Measurements from ENCODE around the gene THOC7. TPM values are rescaled to one million over a fixed set of nuclear protein-coding genes. Genes with fewer than 3 reads are reported as not detected.

THOC7 gene
- total and polyA plus RNA-seq, 2 of the 4 experiments (the other 2 are of a cell fraction), result 25.8 to 55.9 TPM

DNA sequence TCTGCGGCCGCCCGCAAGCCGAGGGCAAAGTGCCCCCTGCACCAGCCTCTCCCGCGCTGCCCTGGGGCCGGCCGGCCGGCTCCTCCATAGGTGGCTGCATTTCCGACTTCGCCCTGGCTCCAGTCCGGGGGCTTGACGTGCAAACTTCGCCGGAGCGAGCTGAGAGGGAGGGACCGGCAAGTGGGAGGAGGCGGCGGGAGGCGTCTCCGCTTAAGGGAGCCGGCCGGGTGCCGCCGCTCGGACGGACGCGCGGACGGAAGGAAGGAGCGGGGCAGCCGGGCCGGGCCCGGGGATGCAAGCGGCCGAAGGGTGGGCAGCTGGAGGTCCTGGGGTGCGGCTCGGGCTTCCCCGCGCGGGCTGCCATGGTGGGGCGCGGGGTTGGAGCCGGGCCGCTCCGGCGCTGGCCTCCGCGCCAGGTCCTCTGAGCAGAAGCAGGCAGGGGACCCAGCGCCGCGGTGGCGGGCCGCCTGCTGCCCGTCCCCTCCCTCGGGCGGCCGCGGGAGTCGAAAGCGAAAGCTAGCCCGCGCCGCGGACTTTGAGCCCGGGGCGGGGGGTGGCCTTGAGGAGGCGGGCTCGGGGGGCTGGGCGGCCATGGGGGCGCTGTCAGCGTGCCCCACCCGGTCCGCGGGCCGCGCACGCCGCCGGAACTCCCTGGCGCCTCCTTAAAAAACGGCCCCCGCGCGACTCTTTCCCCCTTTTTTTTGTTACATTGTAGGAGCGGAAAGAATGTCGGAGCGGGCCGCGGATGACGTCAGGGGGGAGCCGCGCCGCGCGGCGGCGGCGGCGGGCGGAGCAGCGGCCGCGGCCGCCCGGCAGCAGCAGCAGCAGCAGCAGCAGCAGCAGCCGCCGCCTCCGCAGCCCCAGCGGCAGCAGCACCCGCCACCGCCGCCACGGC lies 48.5 kb upstream of the THOC7 start, which contains the start of gene SCAANT1 (continued):
- no peak for TF ChIP-seq RFX5 (IDR thresholded peaks at IDR 0.05; ENCODE audit: low read depth, low read length)
- TF ChIP-seq NFE2L2 (IDR thresholded peaks at IDR 0.05; ENCODE audit: low read depth, low read length), result no peak
- TF ChIP-seq MXI1 (IDR thresholded peaks at IDR 0.05; ENCODE audit: borderline replicate concordance, low read depth, low read length), result no peak

DNA sequence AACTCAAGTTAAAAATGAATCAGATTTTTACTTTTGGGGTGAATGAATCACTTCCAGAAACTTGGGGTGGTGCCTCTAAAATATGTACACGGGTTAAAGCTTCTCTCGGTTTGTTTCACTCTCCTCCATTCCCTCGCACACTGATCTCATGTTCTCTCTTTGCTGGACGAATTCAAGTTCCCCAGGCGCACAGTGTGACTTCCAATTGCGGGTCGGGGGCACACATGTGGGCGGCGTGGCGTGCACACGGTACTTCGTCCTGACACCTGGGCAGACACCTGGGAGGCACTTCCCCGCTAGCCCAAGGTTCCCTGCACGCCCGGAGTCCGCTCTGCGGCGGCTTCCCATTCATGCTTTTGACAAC lies 47.9 kb upstream of the THOC7 start:
- in situ Hi-C loops (cut with MboI; ENCODE audit: low sequenced_read_pairs), result no loop called here
- BruUV-seq (replicated peaks), result no TSS peak
- WGBS, 2 experiments (ENCODE audit: extremely low coverage in 2 of 2, insufficient read length in 1 of 2), result 1% methylated on average over 14 of the region's 18 CpGs; no CpG with 5 or more reads in 1 of the 2 experiments
- TF ChIP-seq CHD1 (IDR thresholded peaks at IDR 0.05; ENCODE audit: low read depth, low read length) (no peak), MXI1 (IDR thresholded peaks at IDR 0.05; ENCODE audit: borderline replicate concordance, low read depth, low read length) (peak; percentile 17; the same call in 1 of the 2 replicates), POLR2A (IDR thresholded peaks at IDR 0.05; ENCODE audit: low read depth, low read length) (no peak), SMC3 (IDR thresholded peaks at IDR 0.05; ENCODE audit: low read depth, low read length) (no peak), RAD21 (IDR thresholded peaks at IDR 0.05; ENCODE audit: low read length) (no peak), FOS (IDR thresholded peaks at IDR 0.05; ENCODE audit: low read depth, low read length) (no peak)
- Histone ChIP-seq H2BK15ac (ENCODE audit: low read depth, low read length) (0 out of 3 replicates have a peak overlapping the region, but pooled peaks have one; percentile 15), H4K91ac (ENCODE audit: insufficient read depth, low read depth, low read length) (peak overlapping the region; percentile 50), H3K23ac (ENCODE audit: low read depth, low read length) (peak overlapping the region; percentile 95), H3K9me1 (ENCODE audit: insufficient read depth, low read length) (no peaks in the 10 kb centered on the region), H2BK120ac (ENCODE audit: low read depth, low read length) (0 out of 2 replicates have a peak overlapping the region, but pooled peaks have one; percentile 68), H2BK5ac (ENCODE audit: low read depth, low read length, poor library complexity, severe bottlenecking) (peak overlapping the region; percentile 84), H2BK20ac (ENCODE audit: low read depth, low read length) (no peak overlapping the region), H4K5ac (ENCODE audit: low read depth, low read length) (peak overlapping the region; percentile 37; the same call in 1 of the 2 replicates), H3K18ac (ENCODE audit: low read depth, low read length) (peak overlapping the region; percentile 88), H4K8ac (ENCODE audit: low read depth in 2 of 2, low read length in 2 of 2) (peak overlapping the region; percentile 55 to 58; a peak in 1 of 4 replicates), H3K27ac (ENCODE audit: insufficient read depth, low read length) (peak overlapping the region; percentile 97), H3K4ac (ENCODE audit: low read depth, low read length) (peak overlapping the region; percentile 90), H3K36me3 (ENCODE audit: control insufficient read depth, insufficient read depth, low read length) (peaks cover 4% of the 10 kb centered on the region), H3K27me3 (ENCODE audit: control insufficient read depth, insufficient read depth, low read length) (no peaks in the 10 kb centered on the region), H3K4me2 (ENCODE audit: low read depth, low read length) (peak overlapping the region; percentile 100), H2AK5ac (ENCODE audit: low read depth, low read length) (peak overlapping the region; percentile 63; the same call in 1 of the 2 replicates), H3K9me3 (ENCODE audit: control insufficient read depth, insufficient read depth, low read length) (no peaks in the 10 kb centered on the region), H3K9ac (ENCODE audit: low read depth, low read length) (peak overlapping the region; percentile 98), H3K56ac (ENCODE audit: extremely low read depth, insufficient read depth, low read length) (peak overlapping the region; percentile 35; the same call in 1 of the 2 replicates), H4K20me1 (ENCODE audit: insufficient read depth, low read length) (peaks cover 18% of the 10 kb centered on the region; the same call in 1 of the 2 replicates), H3K4me3 (ENCODE audit: insufficient read depth, low read depth, low read length) (peak overlapping the region; percentile 98), H3K14ac (replicated peaks; ENCODE audit: low read depth, low read length) (peak overlapping the region; percentile 91), H2AFZ (replicated peaks; ENCODE audit: low read length, poor library complexity) (peak overlapping the region; percentile 95), H3K4me1 (ENCODE audit: control insufficient read depth, insufficient read depth, low read length) (peaks cover 7% of the 10 kb centered on the region), H3K79me1 (ENCODE audit: low read depth in 1 of 2, low read length in 2 of 2) (peaks cover 17 to 74% of the 10 kb centered on the region in 2 experiments), H2AK9ac (replicated peaks; ENCODE audit: low read depth, low read length, poor library complexity) (peak overlapping the region; percentile 83)
- POLR2A ChIA-PET (ENCODE audit: unreplicated experiment), result no interaction called here
- CTCF ChIA-PET, result interaction anchor here (0.5 to 1.0 kb wide), 2 partner anchors 13 to 22 kb away, joined by 3 read pairs; no protein-coding TSS in a partner anchor
- intact Hi-C loops (cut with micrococcal nuclease), result loop anchor here (5.0 kb wide), 3 partner anchors 34 to 591 kb away; no protein-coding TSS in a partner anchor
- dilution Hi-C loops (cut with HindIII; ENCODE audit: low sequenced_read_pairs, unreplicated experiment), result no loop called here
- DNase-seq, result no peak
- no peak for ATAC-seq (ENCODE audit: low read depth)
